ENCODE data around the gene SLC35A2. TPM values are rescaled to one million over a fixed set of nuclear protein-coding genes. Genes with fewer than 3 reads are reported as not detected.

SLC35A2 gene
- total RNA-seq, 2 donors from 2014 or later = 30.8 to 32.7 TPM

- H3K4me1 Mint-ChIP-seq (ENCODE audit: low read depth) = no peaks in the 10 kb centered on the region
- peaks cover 5% of the 10 kb centered on the region for H3K27me3 Mint-ChIP-seq (ENCODE audit: low read depth)
- peak; percentile 4 to 6 for ATAC-seq (replicated peaks in 1 of 2)
- no peaks in the 10 kb centered on the region for H3K9me3 Mint-ChIP-seq
- no peak for DNase-seq
- peak overlapping the region; percentile 84 for H3K27ac Mint-ChIP-seq
- peaks cover 2 to 9% of the 10 kb centered on the region in 2 donors for H3K36me3 Mint-ChIP-seq (ENCODE audit: insufficient read depth in 2 of 2)
- H3K4me3 Mint-ChIP-seq = no peak overlapping the region
Observed at GRCh38 chrX:48905090-48905790, 6.2 kb downstream of the SLC35A2 start.

DNA sequence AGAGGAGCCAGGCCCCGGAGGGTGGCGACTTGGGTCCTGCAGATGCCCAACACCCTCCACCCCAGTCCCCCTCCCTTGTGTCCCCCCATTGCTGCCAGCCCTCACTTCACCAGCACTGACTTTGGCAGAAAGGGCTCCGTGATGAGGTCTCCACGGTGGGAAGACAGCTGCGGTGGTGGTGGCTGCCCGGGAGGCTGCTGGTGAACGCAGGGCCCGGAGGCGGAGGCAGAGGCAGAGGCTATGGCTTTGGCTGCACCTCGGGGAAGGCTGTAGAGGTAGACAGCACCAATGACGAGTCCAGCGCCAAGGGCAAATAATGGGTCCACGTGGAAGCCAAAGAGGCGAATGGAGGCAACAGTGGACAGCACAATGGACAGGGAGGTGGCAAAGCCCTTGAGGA lies 6.8 kb downstream of the SLC35A2 start:
- Mint-ChIP-seq H3K27ac (peak overlapping the region; percentile 84), H3K4me3 (no peak overlapping the region), H3K4me1 (ENCODE audit: low read depth) (no peaks in the 10 kb centered on the region), H3K27me3 (ENCODE audit: low read depth) (peaks cover 5% of the 10 kb centered on the region), H3K9me3 (no peaks in the 10 kb centered on the region), H3K36me3 (ENCODE audit: insufficient read depth in 2 of 2) (peaks cover 2 to 9% of the 10 kb centered on the region in 2 donors)
- ATAC-seq (replicated peaks in 1 of 2) = peak; percentile 1 to 2
- DNase-seq = no peak

DNA sequence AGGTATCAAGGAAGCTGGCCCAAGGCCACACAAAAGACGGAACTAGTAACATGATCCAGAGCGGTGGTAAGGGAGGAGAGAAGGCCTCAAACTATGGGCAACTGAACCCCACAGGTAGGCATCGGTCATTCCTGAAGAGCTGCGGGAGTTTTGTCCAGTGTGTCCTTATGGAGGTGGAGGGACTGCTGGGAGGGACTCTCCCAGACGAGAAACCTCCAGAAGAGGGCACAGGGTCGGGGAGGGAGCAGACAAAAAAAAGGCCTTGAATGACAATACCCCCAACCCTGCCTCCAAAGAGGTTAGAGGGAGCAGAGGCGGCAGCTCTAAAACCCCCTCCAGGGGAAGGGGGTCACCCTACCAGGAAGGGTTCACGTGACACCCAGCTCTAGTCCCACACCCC lies 7.3 kb downstream of the SLC35A2 start:
- Mint-ChIP-seq H3K4me1 (ENCODE audit: low read depth) (peaks cover under 1% of the 10 kb centered on the region), H3K36me3 (ENCODE audit: insufficient read depth in 2 of 2) (peaks cover 2 to 9% of the 10 kb centered on the region in 2 donors), H3K4me3 (no peak overlapping the region), H3K27ac (peak overlapping the region; percentile 78), H3K9me3 (no peaks in the 10 kb centered on the region), H3K27me3 (ENCODE audit: low read depth) (peaks cover 5% of the 10 kb centered on the region)
- ATAC-seq (replicated peaks in 1 of 2) (no peak), DNase-seq (no peak)

GRCh38 chrX:48903290-48903689 lies 8.2 kb downstream of the SLC35A2 start:
- peaks cover 4% of the 10 kb centered on the region for H3K4me1 Mint-ChIP-seq (ENCODE audit: low read depth)
- ATAC-seq (replicated peaks in 1 of 2) (no peak), DNase-seq (no peak)
- no peaks in the 10 kb centered on the region for H3K9me3 Mint-ChIP-seq
- no peak overlapping the region for H3K4me3 Mint-ChIP-seq
- peaks cover 2 to 9% of the 10 kb centered on the region in 2 donors for H3K36me3 Mint-ChIP-seq (ENCODE audit: insufficient read depth in 2 of 2)
- peaks cover 5% of the 10 kb centered on the region for H3K27me3 Mint-ChIP-seq (ENCODE audit: low read depth)
- H3K27ac Mint-ChIP-seq = peak overlapping the region; percentile 78

DNA sequence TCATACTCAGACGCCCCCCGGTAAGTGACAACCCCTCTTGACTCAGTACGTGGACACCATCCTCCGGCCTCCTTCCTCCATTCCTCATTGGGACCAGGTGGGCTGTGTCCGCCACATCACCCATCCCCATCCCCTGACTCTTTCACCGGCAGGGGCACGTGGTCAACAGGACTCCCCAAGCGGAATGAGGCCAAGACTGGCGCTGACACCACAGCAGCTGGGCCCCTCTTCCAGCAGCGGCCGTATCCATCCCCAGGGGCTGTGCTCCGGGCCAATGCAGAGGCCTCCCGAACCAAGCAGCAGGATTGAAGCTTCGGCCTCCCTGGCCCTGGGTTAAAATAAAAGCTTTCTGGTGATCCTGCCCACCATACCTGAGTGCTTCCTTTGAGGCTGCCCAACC lies 8.7 kb downstream of the SLC35A2 start:
- Mint-ChIP-seq H3K36me3 (ENCODE audit: insufficient read depth in 2 of 2) (peaks cover 2 to 9% of the 10 kb centered on the region in 2 donors), H3K27ac (peak overlapping the region; percentile 34), H3K27me3 (ENCODE audit: low read depth) (peaks cover 5% of the 10 kb centered on the region), H3K4me1 (ENCODE audit: low read depth) (peaks cover 4% of the 10 kb centered on the region), H3K9me3 (no peaks in the 10 kb centered on the region), H3K4me3 (no peak overlapping the region)
- ATAC-seq (replicated peaks in 1 of 2) (no peak), DNase-seq (no peak)

GRCh38 chrX:48902135-48902534 lies 9.3 kb downstream of the SLC35A2 start:
- Mint-ChIP-seq H3K4me3 (no peak overlapping the region), H3K9me3 (no peaks in the 10 kb centered on the region), H3K27me3 (ENCODE audit: low read depth) (peaks cover 5% of the 10 kb centered on the region), H3K36me3 (ENCODE audit: insufficient read depth in 2 of 2) (peaks cover 3 to 10% of the 10 kb centered on the region in 2 donors), H3K4me1 (ENCODE audit: low read depth) (peaks cover 4% of the 10 kb centered on the region), H3K27ac (peak overlapping the region; percentile 92)
- ATAC-seq (replicated peaks in 1 of 2) = no peak
- DNase-seq = no peak

GRCh38 chrX:48901069-48901468 lies 10.4 kb downstream of the SLC35A2 start:
- no peak for ATAC-seq (replicated peaks in 1 of 2)
- H3K36me3 Mint-ChIP-seq (ENCODE audit: insufficient read depth in 2 of 2) = peaks cover 3 to 10% of the 10 kb centered on the region in 2 donors

GRCh38 chrX:48899078-48899410 lies 12.4 kb downstream of the SLC35A2 start:
- H3K27ac Mint-ChIP-seq = no peak overlapping the region
- ATAC-seq (replicated peaks in 1 of 2) (no peak), DNase-seq (no peak)
- H3K4me1 Mint-ChIP-seq (ENCODE audit: low read depth) = peaks cover 22% of the 10 kb centered on the region
- no peaks in the 10 kb centered on the region for H3K9me3 Mint-ChIP-seq
- H3K27me3 Mint-ChIP-seq (ENCODE audit: low read depth) = peaks cover 5% of the 10 kb centered on the region
- H3K36me3 Mint-ChIP-seq (ENCODE audit: insufficient read depth in 2 of 2) = peaks cover 5 to 10% of the 10 kb centered on the region in 2 donors
- H3K4me3 Mint-ChIP-seq = peak overlapping the region in 1 of 2 donors; percentile 82

More at GRCh38 chrX:48901069-48901468, 10.4 kb downstream of the SLC35A2 start:
- no peak for DNase-seq
- peaks cover 5% of the 10 kb centered on the region for H3K27me3 Mint-ChIP-seq (ENCODE audit: low read depth)
- H3K4me3 Mint-ChIP-seq = no peak overlapping the region
- H3K9me3 Mint-ChIP-seq = no peaks in the 10 kb centered on the region
- H3K4me1 Mint-ChIP-seq (ENCODE audit: low read depth) = peaks cover 13% of the 10 kb centered on the region
- H3K27ac Mint-ChIP-seq = no peak overlapping the region

- Mint-ChIP-seq H3K9me3 (no peaks in the 10 kb centered on the region), H3K27ac (peak within 1 kb of the TSS; percentile 77), H3K4me1 (ENCODE audit: low read depth) (peaks cover 28% of the 10 kb centered on the region), H3K36me3 (ENCODE audit: insufficient read depth in 2 of 2) (peaks cover 5 to 10% of the 10 kb centered on the region in 2 donors), H3K27me3 (ENCODE audit: low read depth) (peaks cover 13% of the 10 kb centered on the region), H3K4me3 (peak within 1 kb of the TSS; percentile 81 to 82)
- DNase-seq (peak; percentile 87 to 90), ATAC-seq (replicated peaks in 1 of 2) (peak; percentile 86 to 89)
Observed at GRCh38 chrX:48897625-48898306, 13.7 kb downstream of the SLC35A2 start, which contains the start of the genes PQBP1 and TIMM17B. TSS of gene PQBP1 (plus strand) at chrX:48897930. CDS start at chrX:48898510, 580 bp downstream. TSS of gene TIMM17B (minus strand) at chrX:48897768. CDS start at chrX:48897749, 19 bp downstream.

GRCh38 chrX:48897157-48897624 lies 14.3 kb downstream of the SLC35A2 start:
- Mint-ChIP-seq H3K4me3 (peak overlapping the region; percentile 81 to 82), H3K27me3 (ENCODE audit: low read depth) (peaks cover 12% of the 10 kb centered on the region), H3K27ac (peak overlapping the region; percentile 25), H3K36me3 (ENCODE audit: insufficient read depth in 2 of 2) (peaks cover 5 to 10% of the 10 kb centered on the region in 2 donors), H3K9me3 (no peaks in the 10 kb centered on the region), H3K4me1 (ENCODE audit: low read depth) (peaks cover 28% of the 10 kb centered on the region)
- ATAC-seq (replicated peaks in 1 of 2) = peak; percentile 16 to 30
- DNase-seq = peak; percentile 58 to 61

DNA sequence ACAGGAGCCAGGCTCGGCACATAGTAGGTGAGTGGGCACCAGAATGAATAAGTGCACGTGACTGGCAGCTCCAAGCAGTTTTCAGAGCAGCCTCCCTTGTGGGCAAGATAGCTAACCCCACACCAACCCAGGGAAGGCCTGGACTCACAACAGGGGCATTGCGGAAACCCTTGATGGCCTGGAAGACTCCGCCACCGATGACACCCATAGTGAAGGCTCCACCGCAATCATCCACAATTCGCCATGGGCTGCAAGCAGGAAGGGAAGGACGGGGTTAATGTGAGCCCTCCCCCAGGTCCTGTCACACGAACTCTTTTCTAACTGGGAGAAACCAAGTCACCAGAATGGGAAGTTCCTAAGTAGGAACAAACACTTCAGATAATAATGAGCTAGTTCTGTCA lies 14.8 kb downstream of the SLC35A2 start:
- Mint-ChIP-seq H3K4me3 (peak overlapping the region; percentile 81 to 82), H3K27me3 (ENCODE audit: low read depth) (peaks cover 8% of the 10 kb centered on the region), H3K36me3 (ENCODE audit: insufficient read depth in 2 of 2) (peaks cover 3 to 4% of the 10 kb centered on the region in 2 donors), H3K4me1 (ENCODE audit: low read depth) (peaks cover 28% of the 10 kb centered on the region), H3K9me3 (no peaks in the 10 kb centered on the region), H3K27ac (peak overlapping the region; percentile 25)
- no peak for DNase-seq
- ATAC-seq (replicated peaks in 1 of 2) = no peak

DNA sequence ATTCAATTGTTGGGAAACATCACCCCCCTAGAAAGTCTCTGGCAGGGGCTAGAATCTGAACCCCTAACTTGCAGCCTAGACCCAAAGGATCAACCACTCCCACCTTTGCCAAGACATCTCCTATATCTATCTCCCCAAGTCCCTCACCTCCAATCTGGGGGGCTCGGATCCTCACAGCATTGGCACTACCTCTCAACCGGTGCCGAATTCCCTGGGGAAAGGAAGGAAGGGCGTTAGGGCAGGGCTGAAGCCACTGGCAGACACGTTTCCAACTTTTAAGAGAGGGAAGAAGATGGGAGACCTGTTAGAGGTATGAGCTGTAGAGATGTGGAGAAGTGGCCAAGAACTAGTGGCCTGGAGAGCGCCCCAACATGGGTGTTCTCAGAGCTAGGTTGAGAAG lies 16.6 kb downstream of the SLC35A2 start:
- Mint-ChIP-seq H3K4me1 (ENCODE audit: low read depth) (peaks cover 39% of the 10 kb centered on the region), H3K27me3 (ENCODE audit: low read depth) (peaks cover 19% of the 10 kb centered on the region), H3K9me3 (no peaks in the 10 kb centered on the region), H3K4me3 (peak overlapping the region; percentile 16 to 30), H3K27ac (peak overlapping the region; percentile 3), H3K36me3 (ENCODE audit: insufficient read depth in 2 of 2) (peaks cover 1 to 3% of the 10 kb centered on the region in 2 donors)
- DNase-seq (no peak), ATAC-seq (replicated peaks in 1 of 2) (no peak)

All from activated T-cell treated with anti-CD3 and anti-CD28 coated beads, Interleukin-2, amount 50 U/mL, for 72 hours (primary cell).